Duodenal mucosa (tissue), 2 donors: ENCODE results near the gene OR5B2.

ENCODE experiments used
- H3K27ac ChIP-seq: one replicate; pipeline ENCODE4 v1.7.0; 2013; ENCODE audit warnings: low read depth, low read length
- H3K27me3 ChIP-seq, 2 donors: one replicate each; pipeline ENCODE4 v1.7.0; 2013; ENCODE audit warnings: low read length in 2 of 2, control low read depth in 1 of 2; ENCODE audit not compliant: insufficient read depth in 2 of 2, control insufficient read depth in 1 of 2
- H3K36me3 ChIP-seq, 2 donors: one replicate each; pipeline ENCODE4 v1.7.0; 2013; ENCODE audit warnings: low read length in 2 of 2, control low read depth in 1 of 2; ENCODE audit not compliant: insufficient read depth in 2 of 2, control insufficient read depth in 1 of 2
- H3K4me1 ChIP-seq, 2 donors: one replicate each; pipeline ENCODE4 v1.7.0; 2013; ENCODE audit warnings: low read length in 2 of 2, control low read depth in 1 of 2; ENCODE audit not compliant: insufficient read depth in 2 of 2, control insufficient read depth in 1 of 2
- H3K4me3 ChIP-seq, 2 donors: one replicate each; pipeline ENCODE4 v1.7.0; 2013; ENCODE audit warnings: low read length in 2 of 2, low read depth in 1 of 2
- H3K9ac ChIP-seq, 2 donors: one replicate each; pipeline ENCODE4 v1.7.0; 2013; ENCODE audit warnings: low read length in 2 of 2, low read depth in 1 of 2
- H3K9me3 ChIP-seq, 2 donors: one replicate each; pipeline ENCODE4 v1.7.0; 2013; ENCODE audit warnings: low read length in 2 of 2, control low read depth in 1 of 2; ENCODE audit not compliant: control insufficient read depth in 1 of 2

Gene OR5B2

GRCh38 chr11:58428021-58428420 is at the start of gene OR5B2:
TSS of gene OR5B2 (minus strand) at chr11:58428121. CDS start at chr11:58423261, 4,860 bp downstream.
- Histone ChIP-seq H3K4me3 (no peak within 1 kb of the TSS), H3K27ac (no peak within 1 kb of the TSS), H3K36me3 (no peaks in the 10 kb centered on the region), H3K27me3 (no peaks in the 10 kb centered on the region), H3K4me1 (no peaks in the 10 kb centered on the region), H3K9me3 (no peaks in the 10 kb centered on the region), H3K9ac (no peak within 1 kb of the TSS)

- Histone ChIP-seq H3K36me3 (no peaks in the 10 kb centered on the region), H3K4me3 (no peak overlapping the region), H3K9ac (no peak overlapping the region), H3K27me3 (no peaks in the 10 kb centered on the region), H3K4me1 (no peaks in the 10 kb centered on the region), H3K27ac (no peak overlapping the region), H3K9me3 (peaks cover 13 to 16% of the 10 kb centered on the region in 2 donors)
Observed at GRCh38 chr11:58471892-58472291, 44.0 kb upstream of the OR5B2 start.

GRCh38 chr11:58466293-58466692 is 38.4 kb upstream of the OR5B2 start:
- H3K4me1 ChIP-seq: no peaks in the 10 kb centered on the region
- peaks cover 8% of the 10 kb centered on the region in 2 donors for H3K9me3 ChIP-seq
- no peaks in the 10 kb centered on the region for H3K27me3 ChIP-seq
- H3K4me3 ChIP-seq: no peak overlapping the region
- H3K9ac ChIP-seq: no peak overlapping the region
- H3K27ac ChIP-seq: no peak overlapping the region
- H3K36me3 ChIP-seq: no peaks in the 10 kb centered on the region

GRCh38 chr11:58465690-58466089 is 37.8 kb upstream of the OR5B2 start:
- H3K27me3 ChIP-seq: no peaks in the 10 kb centered on the region
- H3K9ac ChIP-seq: no peak overlapping the region
- H3K36me3 ChIP-seq: no peaks in the 10 kb centered on the region
- H3K27ac ChIP-seq: no peak overlapping the region
- H3K4me3 ChIP-seq: no peak overlapping the region
- H3K4me1 ChIP-seq: no peaks in the 10 kb centered on the region
- peaks cover 2 to 3% of the 10 kb centered on the region in 2 donors for H3K9me3 ChIP-seq

GRCh38 chr11:58451585-58451984 is 23.7 kb upstream of the OR5B2 start:
- no peaks in the 10 kb centered on the region for H3K4me1 ChIP-seq
- H3K9me3 ChIP-seq: no peaks in the 10 kb centered on the region
- H3K36me3 ChIP-seq: no peaks in the 10 kb centered on the region
- H3K27me3 ChIP-seq: no peaks in the 10 kb centered on the region
- H3K9ac ChIP-seq: no peak overlapping the region
- H3K4me3 ChIP-seq: no peak overlapping the region
- H3K27ac ChIP-seq: no peak overlapping the region

- Histone ChIP-seq H3K9me3 (peaks cover 0 to 3% of the 10 kb centered on the region in 2 donors), H3K9ac (no peak overlapping the region), H3K27me3 (no peaks in the 10 kb centered on the region), H3K36me3 (no peaks in the 10 kb centered on the region), H3K4me1 (no peaks in the 10 kb centered on the region), H3K27ac (no peak overlapping the region), H3K4me3 (no peak overlapping the region)
Observed at GRCh38 chr11:58446294-58446693, 18.4 kb upstream of the OR5B2 start.

- Histone ChIP-seq H3K27ac (no peak overlapping the region), H3K9ac (no peak overlapping the region), H3K4me1 (no peaks in the 10 kb centered on the region), H3K9me3 (peaks cover 0 to 3% of the 10 kb centered on the region in 2 donors), H3K27me3 (no peaks in the 10 kb centered on the region), H3K36me3 (no peaks in the 10 kb centered on the region), H3K4me3 (no peak overlapping the region)
Observed at GRCh38 chr11:58444300-58444699, 16.4 kb upstream of the OR5B2 start.

- Histone ChIP-seq H3K9ac (no peak within 1 kb of the TSS), H3K27ac (no peak within 1 kb of the TSS), H3K27me3 (no peaks in the 10 kb centered on the region), H3K4me3 (no peak within 1 kb of the TSS), H3K4me1 (no peaks in the 10 kb centered on the region), H3K36me3 (no peaks in the 10 kb centered on the region), H3K9me3 (peaks cover 0 to 3% of the 10 kb centered on the region in 2 donors)
Observed at GRCh38 chr11:58442136-58442535, 14.2 kb upstream of the OR5B2 start, which contains the start of gene OR5B12. TSS of gene OR5B12 (minus strand) at chr11:58442236. CDS start at chr11:58440151, 2,085 bp downstream.

- no peaks in the 10 kb centered on the region for H3K36me3 ChIP-seq
- peaks cover 0 to 5% of the 10 kb centered on the region in 2 donors for H3K9me3 ChIP-seq
- H3K27me3 ChIP-seq: no peaks in the 10 kb centered on the region
- H3K27ac ChIP-seq: no peak overlapping the region
- no peak overlapping the region for H3K4me3 ChIP-seq
- H3K4me1 ChIP-seq: no peaks in the 10 kb centered on the region
- H3K9ac ChIP-seq: no peak overlapping the region
Observed at GRCh38 chr11:58438486-58438885, 10.6 kb upstream of the OR5B2 start.

- H3K27me3 ChIP-seq: no peaks in the 10 kb centered on the region
Observed at GRCh38 chr11:58434217-58434616, 6.3 kb upstream of the OR5B2 start.

More at GRCh38 chr11:58434217-58434616, 6.3 kb upstream of the OR5B2 start:
- Histone ChIP-seq H3K9ac (no peak overlapping the region), H3K4me3 (no peak overlapping the region), H3K9me3 (peaks cover 0 to 5% of the 10 kb centered on the region in 2 donors), H3K27ac (no peak overlapping the region), H3K36me3 (no peaks in the 10 kb centered on the region), H3K4me1 (no peaks in the 10 kb centered on the region)
